Motor neuron (in vitro differentiated cells): ENCODE measurements around the gene PMM2. TPM values are rescaled to one million over a fixed set of nuclear protein-coding genes. Genes with fewer than 3 reads are reported as not detected.
A peak's percentile ranks its signal among the peaks of the same experiment; 100 is the strongest.

Source experiments
- ATAC-seq, 8 experiments: fragments of 200-7000 bp; cut with Tn5 transposase; replicated peaks in 6 of 8; 2 replicates each; pipeline ENCODE4 v1.8.0; 2021; ENCODE audit warnings: mild to moderate bottlenecking in 8 of 8, moderate library complexity in 8 of 8
- H3K27ac ChIP-seq, 2 donors: fragments of 250-450 bp; sonication (Bioruptor Pico); 2 replicates each; pipeline ENCODE4 v1.9.0; 2021; ENCODE audit warnings: antibody characterized with exemption in 2 of 2, mild to moderate bottlenecking in 2 of 2, moderate library complexity in 1 of 2
- H3K4me1 ChIP-seq, 2 donors: fragments of 250-450 bp; sonication (Bioruptor Pico); replicated peaks in 1 of 2; 2 replicates each; pipeline ENCODE4 v1.6.1; 2021; ENCODE audit warnings: antibody characterized with exemption in 2 of 2, mild to moderate bottlenecking in 2 of 2, moderate library complexity in 1 of 2
- H3K4me3 ChIP-seq, 5 donors: fragments of 250-450 bp; sonication (Bioruptor Pico); 2 replicates each; pipeline ENCODE4 v1.9.0; 2021; ENCODE audit warnings: antibody characterized with exemption in 5 of 5, mild to moderate bottlenecking in 5 of 5, moderate library complexity in 4 of 5
- WGBS, 10 experiments: fragments of 450-650 bp; shearing (Covaris generic); methylation state at CpG; one replicate each; pipeline ENCODE4 v1.0.0; 2022; 5-methylcytosine and 5-hydroxymethylcytosine counted together
- in situ Hi-C, 9 experiments: fragments of 400-800 bp; cut with MboI; loops; one replicate each; pipeline ENCODE4 v1.15.0; 2021; ENCODE audit warnings: low sequenced_read_pairs in 9 of 9, low pct_unique_long_range_greater_than_20kb in 2 of 9; ENCODE audit not compliant: unreplicated experiment in 9 of 9
- total RNA-seq, 8 experiments: library from RNA; unstranded; fragments of 300-600 nt; gene quantifications; 2 replicates each; pipeline versions ENCODE4 v1.2.3 to v1.2.4, GENCODE V29; 2022

The PMM2 gene
- total RNA-seq, 8 experiments from 2014 or later: 14.5 to 58.6 (median 34.6) TPM

- no peak for ATAC-seq
- no peak overlapping the region for H3K4me3 ChIP-seq
- whole genome bisulfite sequencing, 10 experiments: 20 to 100% (median 91%) methylated on average over 1 to 6 of the region's 17 CpGs; no CpG with 5 or more reads in 2 of the 10 experiments
- H3K4me1 ChIP-seq: peaks cover 0 to 14% of the 10 kb centered on the region in 2 donors
- in situ Hi-C loops: loop anchor here in 2 of 9 experiments (25.0 kb wide), 1 partner anchor 221 kb away; the partner anchor contains the start of gene ABAT (in 2 of the 2)
- H3K27ac ChIP-seq: no peak overlapping the region
Measured at GRCh38 chr16:8882725-8883377, 85.2 kb downstream of the PMM2 start.

DNA sequence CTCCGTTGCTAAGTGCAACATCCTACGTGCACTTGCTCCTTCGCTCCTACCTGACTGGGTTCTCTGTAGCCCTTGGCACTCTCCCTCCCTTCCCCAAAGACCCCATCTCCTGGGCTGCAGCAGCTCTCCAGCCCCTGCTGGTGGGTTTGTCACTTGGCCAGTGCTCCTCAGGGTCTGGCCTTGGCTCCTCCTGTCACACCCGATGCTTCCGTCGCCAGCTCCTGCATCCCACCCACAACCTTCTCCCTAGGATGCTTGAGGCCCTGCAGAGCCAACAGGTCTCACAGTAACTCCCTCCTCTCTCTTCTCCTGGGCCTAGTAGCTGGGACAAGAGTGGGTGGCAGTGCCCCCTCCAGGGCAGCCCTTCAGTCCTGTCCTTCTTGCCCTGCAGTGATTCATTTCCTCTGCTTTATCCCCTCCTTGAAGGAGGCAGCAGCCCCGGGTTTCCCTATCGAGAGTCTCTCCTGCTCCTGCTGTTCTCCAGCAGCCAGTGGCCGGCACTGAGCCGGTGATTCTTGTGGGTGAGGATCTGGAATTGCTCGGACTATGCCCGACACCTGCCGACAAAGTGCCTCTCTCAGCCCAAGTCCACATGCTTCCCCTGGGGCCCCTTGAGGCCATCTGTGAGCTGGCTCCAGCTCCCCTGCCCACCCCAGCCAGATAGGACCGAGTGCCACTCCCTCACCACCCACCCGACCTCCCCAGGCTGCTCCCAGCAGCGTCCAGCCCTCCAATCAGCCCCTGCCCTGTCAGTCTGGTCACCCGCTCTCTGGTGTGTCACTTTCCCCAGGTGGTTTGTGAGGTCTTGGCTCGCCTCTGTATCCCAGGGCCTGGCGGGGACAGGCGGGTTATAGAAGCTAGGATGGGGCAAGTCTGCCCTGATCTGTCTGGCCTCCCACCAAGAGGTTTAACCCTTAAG, 88.3 kb downstream of the PMM2 start:
- 28 to 84% (median 46%) methylated on average over 1 to 6 of the region's 20 CpGs; no CpG with 5 or more reads in 4 of the 10 experiments for WGBS, 10 experiments
- ATAC-seq: peak; percentile 20 to 77 (median 58)
- in situ Hi-C loops: loop anchor here in 2 of 9 experiments (25.0 kb wide), 1 partner anchor 224 kb away; the partner anchor contains the start of gene ABAT (in 2 of the 2)
- Histone ChIP-seq H3K4me1 (peaks cover 0 to 14% of the 10 kb centered on the region in 2 donors), H3K27ac (no peak overlapping the region), H3K4me3 (no peak overlapping the region)

- in situ Hi-C loops: loop anchor here in 2 of 9 experiments (25.0 kb wide), 1 partner anchor 225 kb away; the partner anchor contains the start of gene ABAT (in 2 of the 2)
- H3K27ac ChIP-seq: no peak overlapping the region
- no peak for ATAC-seq
- no peak overlapping the region for H3K4me3 ChIP-seq
- WGBS, 10 experiments: 0 to 80% (median 67%) methylated on average over 1 to 13 of the region's 19 CpGs; no CpG with 5 or more reads in 2 of the 10 experiments
- peaks cover 3 to 18% of the 10 kb centered on the region in 2 donors for H3K4me1 ChIP-seq
Measured at GRCh38 chr16:8886593-8887430, 89.2 kb downstream of the PMM2 start.

DNA sequence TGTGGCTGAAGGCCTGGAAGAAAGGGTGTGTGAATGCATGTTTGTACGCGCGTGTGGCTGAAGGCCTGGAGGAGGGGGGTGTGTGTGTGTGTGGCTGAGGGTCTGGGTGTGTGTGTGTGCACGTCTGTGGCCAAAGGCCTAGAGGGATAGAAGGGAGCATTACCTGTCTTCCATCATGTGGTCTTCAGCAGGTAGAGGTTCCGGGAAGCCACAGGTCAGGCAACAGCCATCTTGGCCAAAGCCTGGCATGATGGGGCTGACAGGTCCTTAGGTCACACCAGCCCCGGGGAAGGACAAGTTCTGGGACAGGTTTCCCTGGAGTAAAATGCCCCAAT, 89.8 kb downstream of the PMM2 start:
- H3K27ac ChIP-seq: no peak overlapping the region
- no peak for ATAC-seq
- H3K4me3 ChIP-seq: no peak overlapping the region
- peaks cover 8 to 24% of the 10 kb centered on the region in 2 donors for H3K4me1 ChIP-seq
- 50 to 100% (median 92%) methylated on average over 1 to 5 of the region's 6 CpGs; no CpG with 5 or more reads in 3 of the 10 experiments for WGBS, 10 experiments
- in situ Hi-C loops: loop anchor here in 2 of 9 experiments (25.0 kb wide), 1 partner anchor 225 kb away; the partner anchor contains the start of gene ABAT (in 2 of the 2)

- in situ Hi-C loops: loop anchor here in 2 of 9 experiments (25.0 kb wide), 1 partner anchor 226 kb away; the partner anchor contains the start of gene ABAT (in 2 of the 2)
- Histone ChIP-seq H3K4me1 (peaks cover 11 to 26% of the 10 kb centered on the region in 2 donors), H3K27ac (no peak overlapping the region), H3K4me3 (no peak overlapping the region)
- peak in 3 of 8 experiments; percentile 4 to 11 (median 6) for ATAC-seq
- 20 to 100% (median 79%) methylated on average over 1 to 7 of the region's 16 CpGs; no CpG with 5 or more reads in 1 of the 10 experiments for whole genome bisulfite sequencing, 10 experiments
Measured at GRCh38 chr16:8887952-8888560, 90.4 kb downstream of the PMM2 start.

- Histone ChIP-seq H3K4me1 (peaks cover 12 to 31% of the 10 kb centered on the region in 2 donors), H3K4me3 (no peak overlapping the region), H3K27ac (no peak overlapping the region)
- ATAC-seq: no peak
- 90 to 100% (median 98%) methylated on average over 2 to 8 of the region's 23 CpGs; no CpG with 5 or more reads in 2 of the 10 experiments for WGBS, 10 experiments
- in situ Hi-C loops: loop anchor here in 2 of 9 experiments (25.0 kb wide), 1 partner anchor 227 kb away; the partner anchor contains the start of gene ABAT (in 2 of the 2)
Measured at GRCh38 chr16:8888951-8889892, 91.6 kb downstream of the PMM2 start.

DNA sequence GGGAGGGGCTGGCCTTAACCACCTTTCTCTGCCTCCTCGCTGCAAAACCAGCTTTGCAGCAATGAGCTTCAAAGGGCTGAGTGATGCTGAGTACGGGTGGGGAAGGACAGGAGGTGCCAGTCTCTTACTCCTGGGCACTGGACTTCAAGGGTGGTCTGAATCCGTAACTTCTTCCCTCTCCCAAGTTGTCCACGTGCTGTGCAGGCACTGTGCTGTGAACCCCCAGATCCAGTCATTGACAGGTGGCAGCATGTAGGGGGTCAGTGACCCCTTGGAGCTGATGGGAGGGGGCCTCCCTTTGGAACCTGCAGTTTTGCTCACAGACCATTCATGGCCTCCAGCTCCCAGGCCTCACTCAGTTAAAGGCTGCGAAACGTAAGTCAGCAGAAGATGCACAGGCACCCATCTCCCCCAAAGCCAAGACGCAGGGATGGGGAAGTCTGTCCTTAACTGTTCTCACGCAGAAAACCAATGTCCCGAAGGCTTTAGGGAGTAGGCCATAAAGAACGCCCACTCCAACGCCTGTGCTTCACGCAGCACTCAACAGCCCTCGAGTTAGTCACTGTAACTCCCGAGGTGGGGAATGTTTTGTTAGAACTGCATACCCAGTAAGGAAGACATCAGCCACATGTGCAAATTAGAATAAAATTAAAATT, 92.4 kb downstream of the PMM2 start:
- Histone ChIP-seq H3K27ac (no peak overlapping the region), H3K4me1 (peaks cover 12 to 29% of the 10 kb centered on the region in 2 donors), H3K4me3 (no peak overlapping the region)
- no peak for ATAC-seq
- WGBS, 10 experiments: 37 to 100% (median 85%) methylated on average over 1 to 8 of the region's 14 CpGs; no CpG with 5 or more reads in 4 of the 10 experiments
- in situ Hi-C loops: loop anchor here in 2 of 9 experiments (25.0 kb wide), 1 partner anchor 228 kb away; the partner anchor contains the start of gene ABAT (in 2 of the 2)

DNA sequence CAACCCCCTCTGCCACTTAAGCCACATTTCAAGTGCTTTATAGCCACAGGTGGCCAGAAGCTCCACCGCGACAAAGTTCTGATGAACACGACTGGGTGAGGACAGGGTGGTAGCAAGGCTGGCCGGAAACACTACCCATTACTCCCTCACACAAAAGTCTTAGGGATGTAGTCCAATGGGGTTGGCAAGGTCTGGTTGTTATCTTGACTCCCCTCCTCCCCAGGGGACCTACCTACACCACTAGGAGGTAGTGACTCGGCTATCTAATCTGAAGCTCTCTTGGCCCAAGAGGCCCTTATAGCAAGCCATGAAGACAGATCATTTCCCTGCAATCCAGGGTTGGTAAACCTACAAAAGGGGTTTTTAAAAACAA, 92.9 kb downstream of the PMM2 start:
- Histone ChIP-seq H3K27ac (no peak overlapping the region), H3K4me3 (no peak overlapping the region), H3K4me1 (peaks cover 12 to 28% of the 10 kb centered on the region in 2 donors)
- no peak for ATAC-seq
- in situ Hi-C loops: loop anchor here in 2 of 9 experiments (25.0 kb wide), 1 partner anchor 228 kb away; the partner anchor contains the start of gene ABAT (in 2 of the 2)
- WGBS, 10 experiments: 93 to 100% (median 96%) methylated on average over 1 to 4 of the region's 5 CpGs; no CpG with 5 or more reads in 6 of the 10 experiments

- Histone ChIP-seq H3K4me3 (no peak overlapping the region), H3K4me1 (peaks cover 12 to 17% of the 10 kb centered on the region in 2 donors), H3K27ac (peak overlapping the region; percentile 42 to 79)
- ATAC-seq: peak in 3 of 8 experiments; percentile 27 to 39 (median 34)
- in situ Hi-C loops: loop anchor here in 2 of 9 experiments (25.0 kb wide), 1 partner anchor 230 kb away; the partner anchor contains the start of gene ABAT (in 2 of the 2)
- WGBS, 10 experiments: 33 to 96% (median 87%) methylated on average over 1 to 10 of the region's 16 CpGs; no CpG with 5 or more reads in 3 of the 10 experiments
Measured at GRCh38 chr16:8892101-8892575, 94.5 kb downstream of the PMM2 start.

DNA sequence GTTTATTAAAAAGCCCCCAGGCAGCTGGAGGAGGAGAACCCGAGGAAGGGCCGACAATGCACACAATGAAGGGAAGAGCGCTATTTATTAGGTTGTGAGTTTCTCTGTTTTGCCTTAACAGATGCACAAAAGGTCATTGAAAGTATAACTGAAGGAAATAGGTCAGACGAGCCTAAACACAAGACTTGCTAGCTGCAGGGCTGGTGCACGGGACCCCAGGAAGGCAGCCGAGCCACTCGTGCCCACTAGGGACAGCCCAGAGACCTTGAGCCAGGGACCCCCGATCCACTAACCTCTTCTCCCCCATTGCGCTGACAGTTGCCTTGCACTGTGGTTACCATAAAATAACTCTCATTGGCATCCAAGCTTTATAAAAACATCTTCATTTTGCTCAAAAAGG, 95.8 kb downstream of the PMM2 start:
- WGBS, 10 experiments: 40 to 100% (median 65%) methylated on average over 1 to 6 of the region's 9 CpGs; no CpG with 5 or more reads in 3 of the 10 experiments
- in situ Hi-C loops: loop anchor here in 2 of 9 experiments (25.0 kb wide), 1 partner anchor 231 kb away; the partner anchor contains the start of gene ABAT (in 2 of the 2)
- H3K27ac ChIP-seq: no peak overlapping the region
- ATAC-seq: no peak
- peaks cover 12 to 17% of the 10 kb centered on the region in 2 donors for H3K4me1 ChIP-seq
- no peak overlapping the region for H3K4me3 ChIP-seq
